ENCODE data around the gene BAHD1.

BAHD1 gene

DNA sequence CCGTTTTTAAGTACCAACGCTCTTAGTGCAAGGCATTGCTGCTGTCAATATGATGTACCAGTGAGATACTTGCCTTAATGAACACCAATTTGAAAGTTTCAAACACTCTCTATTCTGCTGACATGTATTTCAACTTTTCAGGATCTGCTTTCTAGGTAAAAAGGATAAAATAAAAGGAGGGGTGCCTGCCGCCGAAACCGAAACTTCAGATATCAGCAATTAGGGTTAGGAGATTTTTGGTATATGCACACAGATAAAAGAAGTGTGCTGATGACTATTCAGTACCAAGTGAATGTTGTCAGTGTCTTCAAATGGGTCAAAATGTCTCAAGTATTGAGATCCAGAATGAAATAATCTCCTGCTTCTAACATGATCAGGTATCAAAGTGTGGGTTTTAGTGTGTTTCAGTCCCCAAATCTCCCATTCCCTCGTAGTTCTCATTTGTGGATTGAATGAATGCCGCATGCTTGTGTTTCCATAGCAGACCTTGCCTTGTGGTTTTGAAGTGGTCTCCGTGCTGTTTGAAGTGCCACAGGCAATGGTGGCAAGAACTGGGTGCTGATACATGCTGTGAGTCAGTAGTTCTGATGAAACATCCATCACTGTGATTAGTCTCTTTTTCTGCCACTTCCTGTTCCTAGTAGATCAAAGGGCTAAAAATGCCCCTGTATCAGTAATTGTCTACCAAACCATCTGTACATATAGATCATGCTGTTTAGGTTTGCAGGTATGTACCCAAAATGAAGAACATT, 52.5 kb downstream of the BAHD1 start:
- Histone ChIP-seq H3K79me2 (no peaks in the 10 kb centered on the region), H3K27ac (no peak overlapping the region)

GRCh38 chr15:40495516-40495915, 54.8 kb downstream of the BAHD1 start:
- Histone ChIP-seq H3K9me3 (ENCODE audit: control insufficient read depth, low read length) (no peaks in the 10 kb centered on the region), H2AFZ (no peak overlapping the region), H3K36me3 (ENCODE audit: control insufficient read depth, insufficient read depth, low read length) (no peaks in the 10 kb centered on the region), H3K4me3 (ENCODE audit: low read depth, low read length) (no peak overlapping the region), H3K4me2 (ENCODE audit: low read length) (no peak overlapping the region), H3K4me1 (no peaks in the 10 kb centered on the region), H3K9ac (no peak overlapping the region), H3K27me3 (ENCODE audit: control insufficient read depth, insufficient read depth, low read length) (no peaks in the 10 kb centered on the region), H3K79me2 (no peaks in the 10 kb centered on the region), H3K27ac (no peak overlapping the region)
- TF ChIP-seq CTCF (IDR thresholded peaks at IDR 0.05) = no peak

More for the DNA sequence above, 52.5 kb downstream of the BAHD1 start:
- H3K4me1 ChIP-seq = no peaks in the 10 kb centered on the region
- H3K9ac ChIP-seq = no peak overlapping the region
- no peaks in the 10 kb centered on the region for H3K27me3 ChIP-seq (ENCODE audit: control insufficient read depth, insufficient read depth, low read length)
- no peak overlapping the region for H3K4me2 ChIP-seq (ENCODE audit: low read length)
- H3K9me3 ChIP-seq (ENCODE audit: control insufficient read depth, low read length) = no peaks in the 10 kb centered on the region
- no peaks in the 10 kb centered on the region for H3K36me3 ChIP-seq (ENCODE audit: control insufficient read depth, insufficient read depth, low read length)
- no peak overlapping the region for H3K4me3 ChIP-seq (ENCODE audit: low read depth, low read length)
- H2AFZ ChIP-seq = no peak overlapping the region
- TF ChIP-seq CTCF (IDR thresholded peaks at IDR 0.05) = no peak

DNA sequence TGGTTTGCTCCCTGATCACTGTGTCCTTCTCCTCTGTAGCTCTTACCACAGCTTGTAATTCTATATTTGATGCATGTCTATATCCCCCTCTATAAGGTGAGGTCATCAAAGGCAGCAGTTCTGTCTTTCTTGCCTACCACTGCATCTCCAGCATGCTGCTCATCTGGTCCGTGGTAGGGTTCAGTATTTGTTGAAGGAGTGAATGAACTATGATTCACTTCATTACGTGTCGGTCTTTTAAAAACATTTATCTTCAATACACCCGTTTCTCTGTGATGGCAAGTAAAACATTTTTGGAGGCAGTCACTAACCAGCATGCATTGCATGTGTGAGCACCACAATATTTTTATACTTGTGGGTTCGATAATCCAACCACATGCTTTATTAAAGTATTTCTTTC, 57.7 kb downstream of the BAHD1 start:
- no peak for TF ChIP-seq CTCF (IDR thresholded peaks at IDR 0.05)
- Histone ChIP-seq H3K9ac (no peak overlapping the region), H3K27ac (no peak overlapping the region), H3K36me3 (ENCODE audit: control insufficient read depth, insufficient read depth, low read length) (no peaks in the 10 kb centered on the region), H2AFZ (no peak overlapping the region), H3K27me3 (ENCODE audit: control insufficient read depth, insufficient read depth, low read length) (no peaks in the 10 kb centered on the region), H3K9me3 (ENCODE audit: control insufficient read depth, low read length) (no peaks in the 10 kb centered on the region), H3K4me1 (no peaks in the 10 kb centered on the region), H3K4me3 (ENCODE audit: low read depth, low read length) (no peak overlapping the region), H3K79me2 (no peaks in the 10 kb centered on the region), H3K4me2 (ENCODE audit: low read length) (no peak overlapping the region)

DNA sequence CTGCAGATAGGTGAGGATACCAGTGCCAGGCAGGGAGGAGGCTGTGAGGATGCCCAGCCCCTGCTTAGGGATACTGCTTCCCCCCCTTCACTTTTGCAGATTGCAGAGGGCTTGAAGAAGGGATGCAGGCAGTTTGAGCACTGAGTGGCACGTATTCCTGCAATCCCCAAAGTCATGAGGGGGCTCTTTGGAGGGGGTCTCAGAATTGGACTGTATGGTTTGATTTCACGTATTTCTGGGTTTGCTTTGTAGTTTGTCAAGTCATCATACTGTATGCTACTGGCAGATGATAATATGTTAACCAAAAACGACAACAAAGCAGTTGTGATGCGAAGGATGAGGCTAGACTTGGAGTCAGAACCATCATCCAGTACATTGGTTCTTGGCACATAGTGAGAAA, 58.1 kb downstream of the BAHD1 start:
- Histone ChIP-seq H3K4me1 (no peaks in the 10 kb centered on the region), H3K27me3 (ENCODE audit: control insufficient read depth, insufficient read depth, low read length) (no peaks in the 10 kb centered on the region), H3K4me3 (ENCODE audit: low read depth, low read length) (no peak overlapping the region), H3K36me3 (ENCODE audit: control insufficient read depth, insufficient read depth, low read length) (no peaks in the 10 kb centered on the region), H3K4me2 (ENCODE audit: low read length) (no peak overlapping the region), H3K9me3 (ENCODE audit: control insufficient read depth, low read length) (no peaks in the 10 kb centered on the region), H3K9ac (no peak overlapping the region), H3K79me2 (no peaks in the 10 kb centered on the region), H2AFZ (no peak overlapping the region), H3K27ac (no peak overlapping the region)
- TF ChIP-seq CTCF (IDR thresholded peaks at IDR 0.05) = no peak

DNA sequence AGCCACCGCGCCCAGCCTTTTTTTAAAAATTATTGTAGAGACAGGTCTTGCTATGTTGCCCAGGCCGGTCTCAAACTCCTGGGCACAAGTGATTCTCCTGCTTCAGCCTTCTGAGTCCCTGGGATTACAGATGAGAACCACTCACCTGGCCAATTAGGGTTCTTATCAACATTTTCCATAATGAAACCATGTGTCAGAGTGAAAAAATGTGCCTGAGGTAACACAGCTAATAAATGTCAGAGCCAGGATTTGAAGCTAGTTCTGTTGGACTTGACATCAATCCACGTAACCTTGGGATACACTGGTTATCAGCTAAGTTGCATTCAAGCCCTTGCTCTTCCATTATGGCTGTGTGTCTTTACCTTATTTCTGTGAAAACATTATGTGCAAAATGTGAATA, 59.2 kb downstream of the BAHD1 start:
- no peak for TF ChIP-seq CTCF (IDR thresholded peaks at IDR 0.05)
- Histone ChIP-seq H3K9ac (no peak overlapping the region), H3K9me3 (ENCODE audit: control insufficient read depth, low read length) (no peaks in the 10 kb centered on the region), H3K36me3 (ENCODE audit: control insufficient read depth, insufficient read depth, low read length) (no peaks in the 10 kb centered on the region), H3K79me2 (no peaks in the 10 kb centered on the region), H3K4me1 (no peaks in the 10 kb centered on the region), H2AFZ (no peak overlapping the region), H3K4me3 (ENCODE audit: low read depth, low read length) (no peak overlapping the region), H3K27ac (no peak overlapping the region), H3K27me3 (ENCODE audit: control insufficient read depth, insufficient read depth, low read length) (no peaks in the 10 kb centered on the region), H3K4me2 (ENCODE audit: low read length) (no peak overlapping the region)
